Left lung (tissue), 10 donors: ENCODE results near the gene KLHDC8B. TPM values are rescaled to one million over a fixed set of nuclear protein-coding genes. Genes with fewer than 3 reads are reported as not detected.

Source experiments
- ATAC-seq: fragments of 200-7000 bp; cut with Tn5 transposase; one replicate; pipeline ENCODE4 v1.9.1; 2020; ENCODE audit warnings: moderate library complexity
- DNase-seq, 4 donors: peaks; one replicate each; pipeline ENCODE4 v3.0.0-alpha.2; 2013 to 2020
- H3K27ac ChIP-seq, 2 donors: fragments of 200-600 bp; sonication (generic) in 1 of 2; one replicate each; pipeline versions ENCODE4 v1.5.0 to v1.8.0; 2020 to 2021
- H3K27me3 ChIP-seq, 2 donors: fragments of 200-600 bp; sonication (generic) in 1 of 2; one replicate each; pipeline versions ENCODE4 v1.5.0 to v1.8.0; 2020 to 2021
- H3K36me3 ChIP-seq, 2 donors: fragments of 200-600 bp; sonication (generic) in 1 of 2; one replicate each; pipeline versions ENCODE4 v1.5.0 to v1.8.0; 2020 to 2021
- H3K4me1 ChIP-seq, 2 donors: fragments of 200-600 bp; one replicate each; pipeline ENCODE4 v1.8.0; 2021
- H3K4me3 ChIP-seq, 2 donors: fragments of 200-600 bp; sonication (generic) in 1 of 2; one replicate each; pipeline versions ENCODE4 v1.5.0 to v1.8.0; 2020 to 2021; ENCODE audit warnings: mild to moderate bottlenecking in 1 of 2
- H3K9me3 ChIP-seq, 2 donors: fragments of 200-600 bp; sonication (generic) in 1 of 2; one replicate each; pipeline versions ENCODE4 v1.5.0 to v1.8.0; 2020 to 2021
- CTCF ChIP-seq, 2 donors: fragments of 200-600 bp; sonication (generic) in 1 of 2; IDR thresholded peaks; one replicate each; pipeline versions ENCODE4 v1.5.0 to v1.8.0; 2021; ENCODE audit warnings: antibody characterized with exemption in 2 of 2
- intact Hi-C, 2 donors: fragments of 100-400 bp; cut with DNase I; formaldehyde crosslinking; loops; one replicate each; pipeline versions ENCODE4 v1.11.2 to v1.14.2; 2022
- polyA plus RNA-seq, 6 donors: library from polyadenylated mRNA; unstranded; fragments of 120-200 nt; gene quantifications; one replicate each; pipeline ENCODE4 v1.2.1, GENCODE V29; 2013; ENCODE audit not compliant: insufficient read length in 6 of 6
- total RNA-seq, 2 donors: library from RNA; stranded (reverse); fragmentation: NEBNext Ultra II Directional; extraction: Animal tissue kit (Norgen Biotek cat#: 25700); gene quantifications; one replicate each; pipeline ENCODE4 v1.2.1, GENCODE V29; 2021
- donor health status: DM: no; HTN: yes; CAD: no.
- donor health status: DM: no; HTN: no; CAD: no.

KLHDC8B gene
- total and polyA plus RNA-seq, 8 donors: 31.2 to 51.7 (median 44.1) TPM

- Histone ChIP-seq H3K36me3 (no peaks in the 10 kb centered on the region), H3K4me1 (no peaks in the 10 kb centered on the region), H3K27me3 (peaks cover 0 to 17% of the 10 kb centered on the region in 2 donors), H3K27ac (no peak overlapping the region), H3K4me3 (no peak overlapping the region), H3K9me3 (no peaks in the 10 kb centered on the region)
- intact Hi-C loops: no loop called here
- no peak for TF ChIP-seq CTCF (IDR thresholded peaks at IDR 0.05)
- no peak for DNase-seq
- no peak for ATAC-seq
Observed at GRCh38 chr3:49198161-49198560, 26.8 kb downstream of the KLHDC8B start.

- no peak for TF ChIP-seq CTCF (IDR thresholded peaks at IDR 0.05)
- no peak overlapping the region for H3K4me3 ChIP-seq
- no peak for ATAC-seq
- intact Hi-C loops: no loop called here
- no peaks in the 10 kb centered on the region for H3K36me3 ChIP-seq
- no peaks in the 10 kb centered on the region for H3K4me1 ChIP-seq
- H3K9me3 ChIP-seq: no peaks in the 10 kb centered on the region
- no peak for DNase-seq
- no peak overlapping the region for H3K27ac ChIP-seq
- peaks cover 0 to 17% of the 10 kb centered on the region in 2 donors for H3K27me3 ChIP-seq
Observed at GRCh38 chr3:49198611-49199230, 27.3 kb downstream of the KLHDC8B start.

GRCh38 chr3:49199239-49199899 is 28.0 kb downstream of the KLHDC8B start:
- H3K9me3 ChIP-seq: no peaks in the 10 kb centered on the region
- intact Hi-C loops: no loop called here
- TF ChIP-seq CTCF (IDR thresholded peaks at IDR 0.05): no peak
- H3K27ac ChIP-seq: peak overlapping the region in 1 of 2 donors; percentile 82
- DNase-seq (peak; percentile 64 to 89 (median 86)), ATAC-seq (peak; percentile 97)
- no peaks in the 10 kb centered on the region for H3K36me3 ChIP-seq
- H3K4me3 ChIP-seq: peak overlapping the region; percentile 6 to 33
- peaks cover 0 to 17% of the 10 kb centered on the region in 2 donors for H3K27me3 ChIP-seq
- H3K4me1 ChIP-seq: no peaks in the 10 kb centered on the region

GRCh38 chr3:49199900-49200281 is 28.5 kb downstream of the KLHDC8B start:
- peak overlapping the region in 1 of 2 donors; percentile 82 for H3K27ac ChIP-seq
- intact Hi-C loops: no loop called here
- H3K36me3 ChIP-seq: no peaks in the 10 kb centered on the region
- no peak for DNase-seq
- ATAC-seq: no peak
- H3K9me3 ChIP-seq: no peaks in the 10 kb centered on the region
- H3K4me3 ChIP-seq: peak overlapping the region; percentile 6 to 33
- TF ChIP-seq CTCF (IDR thresholded peaks at IDR 0.05): no peak
- H3K27me3 ChIP-seq: peaks cover 0 to 17% of the 10 kb centered on the region in 2 donors
- H3K4me1 ChIP-seq: no peaks in the 10 kb centered on the region

- Histone ChIP-seq H3K9me3 (peaks cover 0 to 8% of the 10 kb centered on the region in 2 donors), H3K4me1 (peaks cover 0 to 5% of the 10 kb centered on the region in 2 donors), H3K27me3 (no peaks in the 10 kb centered on the region), H3K27ac (no peak overlapping the region), H3K4me3 (no peak overlapping the region), H3K36me3 (no peaks in the 10 kb centered on the region)
- ATAC-seq (no peak), DNase-seq (no peak)
- no peak for TF ChIP-seq CTCF (IDR thresholded peaks at IDR 0.05)
- intact Hi-C loops: no loop called here
Observed at GRCh38 chr3:49213541-49213943, 42.1 kb downstream of the KLHDC8B start.
